Ishikawa (cell line): Measurements from ENCODE around the gene SLC25A39.
A peak's percentile ranks its signal among the peaks of the same experiment; 100 is the strongest.

Experiments
- CEBPB ChIP-seq: IDR thresholded peaks from 2 replicates; pipeline ENCODE4 v1.6.1; 2012
- CREB1 ChIP-seq: IDR thresholded peaks from 2 replicates; pipeline ENCODE4 v1.6.1; 2012; ENCODE audit warnings: low read depth
- EGR1 ChIP-seq: IDR thresholded peaks from 2 replicates; pipeline ENCODE4 v1.6.1; 2012
- EP300 ChIP-seq: IDR thresholded peaks from 2 replicates; pipeline ENCODE4 v1.6.1; 2012; ENCODE audit warnings: borderline replicate concordance
- FOXM1 ChIP-seq: IDR thresholded peaks from 2 replicates; pipeline ENCODE4 v1.6.1; 2012; ENCODE audit warnings: low read depth, borderline replicate concordance
- NFIC ChIP-seq: IDR thresholded peaks from 2 replicates; pipeline ENCODE4 v1.6.1; 2012
- RAD21 ChIP-seq: IDR thresholded peaks from 2 replicates; pipeline ENCODE4 v1.6.1; 2012; ENCODE audit warnings: low read depth
- TAF1 ChIP-seq: IDR thresholded peaks from 2 replicates; pipeline ENCODE4 v1.6.1; 2012; ENCODE audit warnings: low read depth, mild to moderate bottlenecking
- TCF12 ChIP-seq: IDR thresholded peaks from 2 replicates; pipeline ENCODE4 v1.6.1; 2012; ENCODE audit warnings: low read depth
- TEAD4 ChIP-seq: IDR thresholded peaks from 2 replicates; pipeline ENCODE4 v1.6.1; 2012
- USF1 ChIP-seq: IDR thresholded peaks from 2 replicates; pipeline ENCODE4 v1.6.1; 2012
- YY1 ChIP-seq: IDR thresholded peaks from 2 replicates; pipeline ENCODE4 v1.6.1; 2012; ENCODE audit warnings: low read depth
- ZBTB7A ChIP-seq: IDR thresholded peaks from 2 replicates; pipeline ENCODE4 v1.6.1; 2012; ENCODE audit warnings: low read depth
- TF ChIP-seq, protein P1 (sequence below): IDR thresholded peaks from 2 replicates; pipeline ENCODE4 v1.6.1; 2012; ENCODE audit warnings: low read depth, mild to moderate bottlenecking
- TF ChIP-seq, protein P2 (sequence below): IDR thresholded peaks from 2 replicates; pipeline ENCODE4 v1.6.1; 2012

The SLC25A39 gene

GRCh38 chr17:44308320-44308818 is 16.3 kb downstream of the SLC25A39 start, which contains the start of gene RUNDC3A:
RUNDC3A (plus strand) TSS chr17:44308601; CDS start chr17:44308833, 232 bp downstream.
- TF ChIP-seq CEBPB (no peak), NFIC (no peak), USF1 (no peak), TAF1 (no peak), ZBTB7A (peak; percentile 63; the same call in 1 of the 2 replicates), RAD21 (no peak), TEAD4 (no peak), TCF12 (peak; percentile 58; the same call in 1 of the 2 replicates), CREB1 (peak; percentile 81), YY1 (0 out of 2 replicates have a peak, but pooled peaks have one; percentile 12), EP300 (no peak), EGR1 (peak; percentile 87), FOXM1 (no peak)
- TF ChIP-seq, protein P1, sequence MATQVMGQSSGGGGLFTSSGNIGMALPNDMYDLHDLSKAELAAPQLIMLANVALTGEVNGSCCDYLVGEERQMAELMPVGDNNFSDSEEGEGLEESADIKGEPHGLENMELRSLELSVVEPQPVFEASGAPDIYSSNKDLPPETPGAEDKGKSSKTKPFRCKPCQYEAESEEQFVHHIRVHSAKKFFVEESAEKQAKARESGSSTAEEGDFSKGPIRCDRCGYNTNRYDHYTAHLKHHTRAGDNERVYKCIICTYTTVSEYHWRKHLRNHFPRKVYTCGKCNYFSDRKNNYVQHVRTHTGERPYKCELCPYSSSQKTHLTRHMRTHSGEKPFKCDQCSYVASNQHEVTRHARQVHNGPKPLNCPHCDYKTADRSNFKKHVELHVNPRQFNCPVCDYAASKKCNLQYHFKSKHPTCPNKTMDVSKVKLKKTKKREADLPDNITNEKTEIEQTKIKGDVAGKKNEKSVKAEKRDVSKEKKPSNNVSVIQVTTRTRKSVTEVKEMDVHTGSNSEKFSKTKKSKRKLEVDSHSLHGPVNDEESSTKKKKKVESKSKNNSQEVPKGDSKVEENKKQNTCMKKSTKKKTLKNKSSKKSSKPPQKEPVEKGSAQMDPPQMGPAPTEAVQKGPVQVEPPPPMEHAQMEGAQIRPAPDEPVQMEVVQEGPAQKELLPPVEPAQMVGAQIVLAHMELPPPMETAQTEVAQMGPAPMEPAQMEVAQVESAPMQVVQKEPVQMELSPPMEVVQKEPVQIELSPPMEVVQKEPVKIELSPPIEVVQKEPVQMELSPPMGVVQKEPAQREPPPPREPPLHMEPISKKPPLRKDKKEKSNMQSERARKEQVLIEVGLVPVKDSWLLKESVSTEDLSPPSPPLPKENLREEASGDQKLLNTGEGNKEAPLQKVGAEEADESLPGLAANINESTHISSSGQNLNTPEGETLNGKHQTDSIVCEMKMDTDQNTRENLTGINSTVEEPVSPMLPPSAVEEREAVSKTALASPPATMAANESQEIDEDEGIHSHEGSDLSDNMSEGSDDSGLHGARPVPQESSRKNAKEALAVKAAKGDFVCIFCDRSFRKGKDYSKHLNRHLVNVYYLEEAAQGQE = peak; percentile 95
- TF ChIP-seq, protein P2, sequence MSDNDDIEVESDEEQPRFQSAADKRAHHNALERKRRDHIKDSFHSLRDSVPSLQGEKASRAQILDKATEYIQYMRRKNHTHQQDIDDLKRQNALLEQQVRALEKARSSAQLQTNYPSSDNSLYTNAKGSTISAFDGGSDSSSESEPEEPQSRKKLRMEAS = no peak; the same call in 1 of the 2 replicates

DNA sequence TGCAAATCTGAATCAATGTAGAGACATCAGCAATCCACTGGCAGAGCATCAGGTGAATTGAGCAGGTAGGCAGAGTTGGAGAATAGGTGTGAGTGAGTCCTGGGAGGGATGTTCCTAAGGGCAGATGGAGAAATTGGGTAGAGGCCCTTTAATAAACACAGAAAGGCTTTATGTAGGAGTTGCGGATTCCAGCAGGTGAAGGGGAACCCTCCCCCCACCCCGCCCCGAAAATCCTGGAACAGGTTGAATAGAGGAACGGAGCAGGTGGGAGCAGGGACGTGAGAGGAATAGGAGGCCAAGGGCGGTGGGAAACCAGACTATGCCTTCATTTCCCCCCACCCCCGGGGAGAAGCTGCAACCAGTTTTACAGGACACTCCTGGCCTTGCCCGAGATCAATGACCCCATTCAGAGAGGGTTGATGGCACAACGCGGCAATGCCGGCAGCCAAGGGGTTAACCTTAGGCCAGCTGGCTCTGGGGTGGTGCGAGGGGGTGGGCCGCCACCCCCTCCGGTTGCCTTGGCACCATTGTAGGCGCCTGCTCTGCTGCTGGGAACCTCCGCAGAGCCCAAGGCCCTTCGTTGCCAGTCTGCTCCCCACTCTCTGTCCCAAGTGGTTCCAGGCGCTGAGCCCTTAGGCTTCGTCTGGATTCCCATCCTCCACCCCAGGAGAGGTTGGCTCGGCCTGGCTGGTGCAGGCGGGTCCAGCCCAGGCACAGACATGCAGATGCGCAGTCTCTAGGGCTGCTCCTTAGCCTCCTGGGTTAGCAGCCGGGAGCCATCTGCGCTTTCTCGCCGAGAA is 17.0 kb downstream of the SLC25A39 start:
- TF ChIP-seq CEBPB (no peak), ZBTB7A (no peak; the same call in 1 of the 2 replicates), YY1 (no peak), EGR1 (no peak), RAD21 (no peak), USF1 (no peak), NFIC (peak; percentile 27), TCF12 (no peak), FOXM1 (no peak), TEAD4 (no peak), CREB1 (no peak)
- TF ChIP-seq, protein P2 = peak; percentile 73; the same call in 1 of the 2 replicates

- TF ChIP-seq TEAD4 (no peak), NFIC (no peak), TCF12 (no peak)
- TF ChIP-seq, protein P1 = no peak
Measured at GRCh38 chr17:44304651-44305050, 20.0 kb downstream of the SLC25A39 start.

DNA sequence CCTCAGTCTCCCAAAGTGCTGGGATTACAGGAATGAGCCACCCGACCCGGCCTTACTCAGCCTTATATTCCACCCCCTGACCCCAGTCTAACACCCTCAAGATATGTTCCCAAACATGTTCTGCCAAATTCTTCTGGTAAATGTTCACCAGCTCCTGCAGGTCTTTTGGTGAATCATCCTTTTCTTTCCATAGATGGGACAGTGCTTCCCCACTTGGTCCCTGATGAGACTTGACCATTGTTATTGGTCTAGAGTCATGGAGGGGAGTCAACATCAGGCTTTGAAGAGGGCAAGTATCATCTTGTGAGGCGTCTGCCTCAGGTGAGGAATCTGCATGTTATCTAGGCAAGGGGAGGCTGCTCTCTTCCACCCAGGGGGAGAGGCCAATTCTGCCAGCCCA is 26.6 kb downstream of the SLC25A39 start:
- TF ChIP-seq EGR1 (no peak), EP300 (no peak), CEBPB (no peak), RAD21 (no peak), NFIC (no peak), TAF1 (no peak), TEAD4 (no peak), USF1 (no peak)

DNA sequence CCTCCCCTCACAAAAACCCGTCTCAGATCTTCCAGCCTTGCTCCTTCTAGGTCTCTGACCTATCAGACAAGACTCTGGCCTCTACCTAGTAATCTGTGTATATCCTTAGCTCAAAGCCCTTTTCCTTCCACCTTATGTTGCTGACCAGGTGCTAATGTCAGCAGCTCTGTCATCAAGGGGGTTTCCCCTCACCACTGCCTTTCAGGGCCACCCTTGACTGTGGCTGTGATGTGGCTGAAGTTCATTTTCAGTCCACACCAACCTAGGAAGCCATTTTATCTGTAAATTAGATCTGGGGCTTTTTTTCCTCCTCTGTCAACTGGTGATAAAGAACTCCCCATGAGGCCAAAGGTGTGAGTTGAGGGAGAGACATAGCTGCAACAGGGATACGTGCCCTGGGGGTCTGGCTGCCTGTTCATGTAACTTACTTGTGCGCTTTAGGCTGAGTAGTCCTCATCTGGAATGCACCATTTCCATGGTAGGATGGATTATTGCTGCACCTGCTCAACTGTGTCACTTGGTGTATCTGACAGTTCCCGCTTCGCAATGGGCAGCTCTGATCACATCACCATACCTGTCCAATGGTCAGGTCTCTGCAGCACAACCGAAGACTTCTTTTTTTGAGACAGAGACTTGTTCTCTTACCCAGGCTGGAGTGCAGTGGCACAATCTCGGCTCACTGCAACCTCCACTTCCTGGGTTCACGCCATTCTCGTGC is 31.0 kb downstream of the SLC25A39 start:
- TF ChIP-seq YY1 (no peak), FOXM1 (no peak), USF1 (no peak), TEAD4 (no peak), CREB1 (no peak), RAD21 (no peak), NFIC (no peak)
- TF ChIP-seq, protein P2 = no peak
